ENCODE data around the gene CAMTA1. TPM values are rescaled to one million over a fixed set of nuclear protein-coding genes. Genes with fewer than 3 reads are reported as not detected.

Gene CAMTA1
- total RNA-seq, 1 experiment from 2014 or later = 118 TPM

DNA sequence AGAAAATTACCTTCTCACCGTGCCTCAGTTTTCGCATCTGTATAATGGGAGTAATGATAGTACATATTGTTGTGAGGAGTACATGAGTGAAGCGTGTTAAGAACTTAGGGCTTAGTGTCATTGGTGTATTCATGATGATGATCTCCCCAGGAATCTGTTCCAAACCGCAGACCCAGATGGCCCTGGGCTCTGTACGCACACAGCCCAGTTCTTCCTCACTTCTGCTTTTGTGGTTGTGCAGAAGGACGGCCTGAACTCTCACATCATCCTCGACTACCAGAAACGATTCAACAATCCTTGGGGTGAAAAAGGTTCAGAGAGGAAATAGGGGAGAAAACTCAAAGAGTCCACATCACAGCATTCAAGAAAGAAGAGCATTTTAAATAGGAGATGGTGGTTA is 323.0 kb downstream of the CAMTA1 start:
- no peak for DNase-seq
- Histone ChIP-seq H3K9ac (ENCODE audit: low read length) (no peak overlapping the region), H3K4me3 (ENCODE audit: low read length) (no peak overlapping the region), H3K27ac (ENCODE audit: low read length) (no peak overlapping the region), H3K9me2 (replicated peaks; ENCODE audit: insufficient read depth, low read length) (no peaks in the 10 kb centered on the region), H3K4me1 (ENCODE audit: low read length) (no peaks in the 10 kb centered on the region), H4K20me1 (ENCODE audit: insufficient read depth, low read depth, low read length) (no peaks in the 10 kb centered on the region), H2AFZ (ENCODE audit: low read length) (no peak overlapping the region), H3K79me2 (ENCODE audit: low read length) (no peaks in the 10 kb centered on the region), H3K9me3 (ENCODE audit: low read length) (no peaks in the 10 kb centered on the region), H3K4me2 (ENCODE audit: low read depth, low read length, poor library complexity, severe bottlenecking) (no peak overlapping the region), H3K27me3 (ENCODE audit: low read length) (no peaks in the 10 kb centered on the region), H3K36me3 (ENCODE audit: insufficient read depth, low read length) (no peaks in the 10 kb centered on the region)

DNA sequence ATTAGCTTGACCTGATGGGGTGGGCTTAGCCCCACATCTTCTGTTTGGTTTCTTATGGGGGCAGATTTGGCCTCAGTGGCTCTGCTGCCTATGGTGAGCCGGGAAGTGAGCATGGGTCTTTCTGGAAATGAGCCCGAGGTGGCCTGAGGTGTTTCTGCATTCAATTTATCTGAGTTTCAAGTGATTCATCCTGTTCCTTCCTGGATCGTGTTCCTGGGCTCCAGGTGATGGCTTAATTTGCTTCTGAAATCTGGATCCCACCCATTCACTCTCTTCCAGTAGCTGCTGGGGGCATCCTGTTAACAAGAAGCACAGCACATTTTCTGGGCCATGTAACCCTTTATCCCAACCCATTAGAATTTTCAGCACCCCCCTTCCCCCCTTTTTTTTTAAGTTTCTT is 324.6 kb downstream of the CAMTA1 start:
- H3K27me3 ChIP-seq (ENCODE audit: low read length) = no peaks in the 10 kb centered on the region
- no peak for DNase-seq
- H2AFZ ChIP-seq (ENCODE audit: low read length) = no peak overlapping the region
- H3K79me2 ChIP-seq (ENCODE audit: low read length) = no peaks in the 10 kb centered on the region
- no peak overlapping the region for H3K4me3 ChIP-seq (ENCODE audit: low read length)
- no peaks in the 10 kb centered on the region for H3K9me2 ChIP-seq (replicated peaks; ENCODE audit: insufficient read depth, low read length)
- H3K4me2 ChIP-seq (ENCODE audit: low read depth, low read length, poor library complexity, severe bottlenecking) = no peak overlapping the region
- no peaks in the 10 kb centered on the region for H3K9me3 ChIP-seq (ENCODE audit: low read length)
- no peaks in the 10 kb centered on the region for H4K20me1 ChIP-seq (ENCODE audit: insufficient read depth, low read depth, low read length)
- H3K36me3 ChIP-seq (ENCODE audit: insufficient read depth, low read length) = no peaks in the 10 kb centered on the region
- H3K4me1 ChIP-seq (ENCODE audit: low read length) = no peaks in the 10 kb centered on the region
- no peak overlapping the region for H3K9ac ChIP-seq (ENCODE audit: low read length)
- no peak overlapping the region for H3K27ac ChIP-seq (ENCODE audit: low read length)

DNA sequence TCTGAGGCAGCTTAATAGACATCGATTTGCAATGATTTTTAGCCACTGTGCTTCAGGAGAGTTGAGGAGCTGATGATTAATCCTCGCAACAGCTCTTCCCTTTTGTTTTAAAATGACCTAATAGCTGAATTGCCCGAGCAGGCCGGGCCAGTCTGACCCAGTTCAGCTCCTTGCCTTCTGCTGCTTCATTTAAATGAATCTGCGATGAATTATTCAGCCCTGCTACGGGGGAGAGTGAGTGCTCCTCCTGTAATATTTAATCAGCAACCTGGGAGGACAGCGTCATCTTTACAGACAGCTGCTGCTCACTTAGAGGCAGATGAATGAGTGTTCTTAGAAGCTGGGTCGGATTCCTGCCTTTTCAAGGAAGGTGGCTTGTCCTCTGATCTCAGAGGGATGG is 325.1 kb downstream of the CAMTA1 start:
- Histone ChIP-seq H3K4me3 (ENCODE audit: low read length) (no peak overlapping the region), H3K9ac (ENCODE audit: low read length) (no peak overlapping the region), H3K27me3 (ENCODE audit: low read length) (no peaks in the 10 kb centered on the region), H3K9me3 (ENCODE audit: low read length) (no peaks in the 10 kb centered on the region), H3K4me1 (ENCODE audit: low read length) (no peaks in the 10 kb centered on the region), H2AFZ (ENCODE audit: low read length) (no peak overlapping the region), H3K9me2 (replicated peaks; ENCODE audit: insufficient read depth, low read length) (no peaks in the 10 kb centered on the region), H3K79me2 (ENCODE audit: low read length) (no peaks in the 10 kb centered on the region), H3K27ac (ENCODE audit: low read length) (no peak overlapping the region), H3K36me3 (ENCODE audit: insufficient read depth, low read length) (no peaks in the 10 kb centered on the region), H3K4me2 (ENCODE audit: low read depth, low read length, poor library complexity, severe bottlenecking) (no peak overlapping the region), H4K20me1 (ENCODE audit: insufficient read depth, low read depth, low read length) (no peaks in the 10 kb centered on the region)
- no peak for DNase-seq

DNA sequence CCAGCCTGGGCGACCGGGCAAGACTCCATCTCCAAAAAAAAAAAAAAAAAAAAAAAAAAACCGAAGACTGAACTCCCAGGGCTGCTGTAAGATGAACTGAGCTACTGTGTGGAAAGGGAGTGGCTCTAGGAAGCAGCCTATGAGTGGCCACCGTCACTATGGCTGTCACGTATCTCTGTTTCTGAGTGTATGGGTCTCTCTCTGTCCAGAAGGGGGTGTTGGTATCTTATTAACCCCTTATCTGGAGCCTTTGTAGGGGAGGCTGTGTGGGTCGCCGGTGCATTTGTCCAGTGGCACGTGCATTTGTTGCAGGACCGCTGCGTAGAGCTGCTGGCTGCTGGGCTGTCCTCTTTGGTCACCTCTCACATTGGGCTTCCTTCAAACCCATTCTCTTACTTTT is 326.6 kb downstream of the CAMTA1 start:
- H3K4me1 ChIP-seq (ENCODE audit: low read length) = no peaks in the 10 kb centered on the region
- no peaks in the 10 kb centered on the region for H3K79me2 ChIP-seq (ENCODE audit: low read length)
- H3K4me2 ChIP-seq (ENCODE audit: low read depth, low read length, poor library complexity, severe bottlenecking) = no peak overlapping the region
- no peak overlapping the region for H3K9ac ChIP-seq (ENCODE audit: low read length)
- no peaks in the 10 kb centered on the region for H3K9me2 ChIP-seq (replicated peaks; ENCODE audit: insufficient read depth, low read length)
- H3K27ac ChIP-seq (ENCODE audit: low read length) = no peak overlapping the region
- peak; percentile 54 for DNase-seq
- no peak overlapping the region for H2AFZ ChIP-seq (ENCODE audit: low read length)
- H3K4me3 ChIP-seq (ENCODE audit: low read length) = no peak overlapping the region
- no peaks in the 10 kb centered on the region for H3K9me3 ChIP-seq (ENCODE audit: low read length)
- H4K20me1 ChIP-seq (ENCODE audit: insufficient read depth, low read depth, low read length) = no peaks in the 10 kb centered on the region
- no peaks in the 10 kb centered on the region for H3K27me3 ChIP-seq (ENCODE audit: low read length)
- no peaks in the 10 kb centered on the region for H3K36me3 ChIP-seq (ENCODE audit: insufficient read depth, low read length)

DNA sequence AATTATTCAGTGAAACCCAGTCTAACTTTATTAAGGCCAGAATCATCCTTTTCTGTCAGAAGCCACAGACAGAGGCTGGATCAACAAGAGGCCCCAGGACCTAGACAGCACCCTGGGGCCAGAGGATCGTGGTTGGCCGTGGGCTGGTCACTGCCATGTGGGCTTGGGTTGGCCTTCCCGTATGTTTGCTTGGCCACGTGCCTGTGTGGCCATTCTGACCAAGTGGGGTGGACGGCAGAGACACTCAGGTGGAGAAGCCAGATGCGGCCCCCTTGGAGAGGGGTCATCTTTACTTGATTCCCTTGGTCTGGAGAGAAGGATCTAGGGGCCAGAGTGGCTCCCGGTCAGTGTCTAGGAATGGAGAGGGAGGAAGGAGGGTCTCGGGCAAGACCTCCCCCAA is 327.9 kb downstream of the CAMTA1 start:
- H3K9ac ChIP-seq (ENCODE audit: low read length) = no peak overlapping the region
- H3K9me2 ChIP-seq (replicated peaks; ENCODE audit: insufficient read depth, low read length) = no peaks in the 10 kb centered on the region
- no peaks in the 10 kb centered on the region for H3K79me2 ChIP-seq (ENCODE audit: low read length)

DNA sequence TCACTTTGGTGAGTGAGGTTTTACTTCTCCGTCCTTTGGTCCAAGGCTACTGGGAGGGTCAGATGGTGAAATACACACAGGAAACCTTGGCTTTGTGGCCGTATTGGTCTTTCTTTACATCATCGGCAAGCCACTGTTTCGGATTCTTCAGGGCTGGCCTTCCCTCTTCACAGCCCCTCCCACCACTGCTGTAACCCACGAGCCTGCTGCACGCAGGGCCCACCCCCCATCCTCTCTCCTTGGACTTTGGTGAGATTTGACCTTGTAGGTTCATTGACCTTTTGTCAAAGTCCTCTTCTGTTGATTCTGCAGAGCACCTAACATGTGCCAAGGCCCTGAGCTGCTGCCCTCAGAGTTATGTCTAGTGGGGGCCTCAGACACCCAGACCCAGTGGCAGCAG is 328.6 kb downstream of the CAMTA1 start:
- Histone ChIP-seq H3K4me2 (ENCODE audit: low read depth, low read length, poor library complexity, severe bottlenecking) (no peak overlapping the region), H3K27ac (ENCODE audit: low read length) (no peak overlapping the region), H3K9me3 (ENCODE audit: low read length) (no peaks in the 10 kb centered on the region), H3K27me3 (ENCODE audit: low read length) (no peaks in the 10 kb centered on the region), H4K20me1 (ENCODE audit: insufficient read depth, low read depth, low read length) (no peaks in the 10 kb centered on the region), H3K79me2 (ENCODE audit: low read length) (no peaks in the 10 kb centered on the region), H3K4me1 (ENCODE audit: low read length) (no peaks in the 10 kb centered on the region), H2AFZ (ENCODE audit: low read length) (no peak overlapping the region), H3K9me2 (replicated peaks; ENCODE audit: insufficient read depth, low read length) (no peaks in the 10 kb centered on the region), H3K36me3 (ENCODE audit: insufficient read depth, low read length) (no peaks in the 10 kb centered on the region), H3K4me3 (ENCODE audit: low read length) (no peak overlapping the region), H3K9ac (ENCODE audit: low read length) (no peak overlapping the region)
- DNase-seq = no peak

More for the DNA sequence above, 327.9 kb downstream of the CAMTA1 start:
- H2AFZ ChIP-seq (ENCODE audit: low read length) = no peak overlapping the region
- H3K4me2 ChIP-seq (ENCODE audit: low read depth, low read length, poor library complexity, severe bottlenecking) = no peak overlapping the region
- no peaks in the 10 kb centered on the region for H3K9me3 ChIP-seq (ENCODE audit: low read length)
- no peak for DNase-seq
- no peaks in the 10 kb centered on the region for H3K4me1 ChIP-seq (ENCODE audit: low read length)
- H3K4me3 ChIP-seq (ENCODE audit: low read length) = no peak overlapping the region
- H3K27ac ChIP-seq (ENCODE audit: low read length) = no peak overlapping the region
- no peaks in the 10 kb centered on the region for H3K36me3 ChIP-seq (ENCODE audit: insufficient read depth, low read length)
- no peaks in the 10 kb centered on the region for H3K27me3 ChIP-seq (ENCODE audit: low read length)
- H4K20me1 ChIP-seq (ENCODE audit: insufficient read depth, low read depth, low read length) = no peaks in the 10 kb centered on the region

DNA sequence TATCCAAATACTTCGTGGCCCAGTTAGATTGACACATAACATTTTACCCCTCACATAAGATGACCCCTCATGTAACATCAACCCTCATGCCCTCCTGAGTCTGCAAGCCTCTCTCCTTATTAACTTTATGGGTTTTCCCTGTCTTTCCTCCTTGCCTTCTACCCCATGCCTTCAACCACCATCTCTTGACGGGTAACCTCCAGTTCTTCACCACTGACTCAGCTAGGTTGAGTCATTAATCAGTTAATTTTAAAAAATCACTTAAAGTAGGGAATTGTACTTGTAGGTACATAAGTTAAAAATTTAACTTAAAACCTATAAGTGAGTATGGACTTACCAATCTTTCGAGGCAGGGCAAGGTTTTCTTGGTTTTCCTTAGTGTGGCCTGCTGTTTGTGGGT is 330.7 kb downstream of the CAMTA1 start:
- no peaks in the 10 kb centered on the region for H3K9me2 ChIP-seq (replicated peaks; ENCODE audit: insufficient read depth, low read length)
- no peak overlapping the region for H3K9ac ChIP-seq (ENCODE audit: low read length)
- no peak overlapping the region for H3K4me2 ChIP-seq (ENCODE audit: low read depth, low read length, poor library complexity, severe bottlenecking)
- no peaks in the 10 kb centered on the region for H3K27me3 ChIP-seq (ENCODE audit: low read length)
- DNase-seq = no peak
- H3K79me2 ChIP-seq (ENCODE audit: low read length) = no peaks in the 10 kb centered on the region
- H3K4me3 ChIP-seq (ENCODE audit: low read length) = no peak overlapping the region
- no peaks in the 10 kb centered on the region for H3K4me1 ChIP-seq (ENCODE audit: low read length)
- H2AFZ ChIP-seq (ENCODE audit: low read length) = no peak overlapping the region
- no peaks in the 10 kb centered on the region for H3K36me3 ChIP-seq (ENCODE audit: insufficient read depth, low read length)
- H3K27ac ChIP-seq (ENCODE audit: low read length) = no peak overlapping the region
- H3K9me3 ChIP-seq (ENCODE audit: low read length) = no peaks in the 10 kb centered on the region
- H4K20me1 ChIP-seq (ENCODE audit: insufficient read depth, low read depth, low read length) = peaks cover 4% of the 10 kb centered on the region; the same call in 1 of the 2 replicates

DNA sequence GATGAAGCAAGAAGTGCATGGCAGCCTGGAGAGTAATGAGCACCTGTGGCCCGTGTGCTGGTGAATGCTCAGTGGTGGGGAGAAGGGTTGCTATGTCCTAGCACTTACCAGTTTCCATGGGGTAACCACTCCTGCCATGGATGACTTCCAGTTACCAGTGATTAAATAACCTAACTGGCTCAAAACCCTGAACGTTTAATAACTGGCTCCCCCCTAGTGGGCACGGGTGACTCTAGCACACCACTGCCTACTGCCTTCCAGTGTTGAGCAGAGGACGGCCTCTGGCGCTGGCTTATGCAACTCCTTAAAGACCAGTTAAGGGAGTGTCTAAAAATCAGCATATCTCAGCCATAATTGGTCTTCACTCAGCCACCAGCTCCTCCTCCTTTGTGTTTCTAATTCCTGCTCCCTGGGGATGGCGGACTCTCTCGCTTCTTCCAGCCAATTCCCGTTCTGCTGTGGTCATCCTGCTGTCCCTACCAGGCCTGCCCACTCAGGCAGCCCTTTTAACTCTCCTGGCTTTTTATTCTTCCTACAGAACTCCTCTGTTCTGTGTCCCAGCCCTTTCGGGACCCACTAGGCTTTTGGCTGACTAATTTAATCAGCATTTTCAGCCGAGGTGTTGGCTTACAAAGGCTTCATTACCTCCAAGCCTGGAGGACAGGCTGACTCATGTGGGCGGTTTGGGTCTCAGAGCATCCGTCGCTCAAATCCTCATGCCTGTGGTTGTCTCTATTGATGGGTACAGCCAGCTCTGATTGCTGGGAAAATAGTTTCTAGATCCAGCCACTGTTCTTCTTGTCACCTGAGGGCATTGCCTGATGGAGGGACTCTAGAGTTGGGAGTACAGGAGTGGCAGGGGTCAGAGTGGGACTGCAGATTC is 332.4 kb downstream of the CAMTA1 start:
- peak; percentile 70 for DNase-seq
- Histone ChIP-seq H3K4me1 (ENCODE audit: low read length) (no peaks in the 10 kb centered on the region), H2AFZ (ENCODE audit: low read length) (no peak overlapping the region), H3K79me2 (ENCODE audit: low read length) (no peaks in the 10 kb centered on the region), H3K9me2 (replicated peaks; ENCODE audit: insufficient read depth, low read length) (no peaks in the 10 kb centered on the region), H3K9ac (ENCODE audit: low read length) (no peak overlapping the region), H3K4me2 (ENCODE audit: low read depth, low read length, poor library complexity, severe bottlenecking) (no peak overlapping the region), H4K20me1 (ENCODE audit: insufficient read depth, low read depth, low read length) (peaks cover 4% of the 10 kb centered on the region), H3K27me3 (ENCODE audit: low read length) (no peaks in the 10 kb centered on the region), H3K9me3 (ENCODE audit: low read length) (no peaks in the 10 kb centered on the region), H3K27ac (ENCODE audit: low read length) (no peak overlapping the region), H3K36me3 (ENCODE audit: insufficient read depth, low read length) (no peaks in the 10 kb centered on the region), H3K4me3 (ENCODE audit: low read length) (no peak overlapping the region)
